PC-3 (cell line): ENCODE measurements around the gene ETV5. TPM values are rescaled to one million over a fixed set of nuclear protein-coding genes. Genes with fewer than 3 reads are reported as not detected.

Source experiments
- ATAC-seq: fragments of 200-7000 bp; cut with Tn5 transposase; 2 replicates; pipeline ENCODE4 v1.9.1; 2020; ENCODE audit warnings: mild to moderate bottlenecking, moderate library complexity
- BruUV-seq: library from RNA; stranded (reverse); fragments of 400-500 nt; replicated peaks from 2 replicates; lab custom pipeline; 2021; lab: Mats Ljungman, UMichigan
- CTCF ChIA-PET: fragments of 300-600 bp; sonication (Branson Sonifier 250); formaldehyde crosslinking; loops from one replicate; lab custom pipeline; 2022; ENCODE audit warnings: antibody characterized with exemption; lab: Charles Lee
- POLR2A ChIA-PET: fragments of 300-600 bp; sonication (Branson Sonifier 250); formaldehyde crosslinking; loops from one replicate; lab custom pipeline; 2022; ENCODE audit warnings: antibody characterized with exemption; ENCODE audit not compliant: unreplicated experiment; lab: Charles Lee
- DNase-seq: peaks from one replicate; pipeline ENCODE4 v3.0.0-alpha.2; 2015
- H2AFZ ChIP-seq: fragments of 300-600 bp; sonication (generic); 2 replicates; pipeline ENCODE4 v1.6.0; 2016; ENCODE audit warnings: antibody characterized with exemption, low read length
- H3F3A ChIP-seq: fragments of 300-600 bp; sonication (generic); one replicate; pipeline ENCODE4 v1.6.0; 2017; ENCODE audit warnings: antibody characterized with exemption, low read length, control low read depth, mild to moderate bottlenecking; ENCODE audit not compliant: unreplicated experiment
- H3K27ac ChIP-seq: fragments of 300-600 bp; sonication (generic); 2 replicates; pipeline ENCODE4 v1.5.1; 2016; ENCODE audit warnings: mild to moderate bottlenecking, low read length
- H3K27me3 ChIP-seq: fragments of 300-600 bp; sonication (generic); 2 replicates; pipeline ENCODE4 v1.6.1; 2016; ENCODE audit warnings: low read length, mixed read lengths
- H3K36me3 ChIP-seq: fragments of 300-600 bp; sonication (generic); 2 replicates; pipeline ENCODE4 v1.6.1; 2016; ENCODE audit warnings: low read depth, mixed run types, low read length, mixed read lengths
- H3K4me1 ChIP-seq: fragments of 300-600 bp; sonication (generic); 2 replicates; pipeline ENCODE4 v1.5.1; 2016; ENCODE audit warnings: low read length; ENCODE audit not compliant: insufficient read depth
- H3K4me2 ChIP-seq: fragments of 300-600 bp; sonication (generic); 2 replicates; pipeline ENCODE4 v1.6.0; 2016; ENCODE audit warnings: low read length
- H3K4me3 ChIP-seq: fragments of 300-600 bp; sonication (generic); 2 replicates; pipeline ENCODE4 v1.5.1; 2016; ENCODE audit warnings: mild to moderate bottlenecking, low read length, mixed read lengths
- H3K79me2 ChIP-seq: fragments of 300-600 bp; sonication (generic); 2 replicates; pipeline ENCODE4 v1.6.1; 2017; ENCODE audit warnings: low read length, mixed read lengths
- H3K9ac ChIP-seq: fragments of 300-600 bp; sonication (generic); 2 replicates; pipeline ENCODE4 v1.6.0; 2016; ENCODE audit warnings: mild to moderate bottlenecking, low read length
- H3K9me2 ChIP-seq: fragments of 300-600 bp; sonication (generic); replicated peaks from 2 replicates; pipeline ENCODE4 v1.6.1; 2016; ENCODE audit warnings: mixed run types, low read length, mixed read lengths
- H3K9me3 ChIP-seq: fragments of 300-600 bp; sonication (generic); 2 replicates; pipeline ENCODE4 v1.6.1; 2016; ENCODE audit warnings: low read length, mixed read lengths
- H4K20me1 ChIP-seq: fragments of 300-600 bp; sonication (generic); 2 replicates; pipeline ENCODE4 v1.6.1; 2016; ENCODE audit warnings: low read length, mixed read lengths
- EZH2 ChIP-seq: fragments of 300-600 bp; sonication (generic); IDR thresholded peaks from one replicate; pipeline ENCODE4 v1.6.1; 2017; ENCODE audit warnings: antibody characterized with exemption, mild to moderate bottlenecking, low read length; ENCODE audit not compliant: unreplicated experiment
- EZH2phosphoT487 ChIP-seq: fragments of 300-600 bp; sonication (generic); IDR thresholded peaks from 2 replicates; pipeline ENCODE4 v1.6.1; 2018; ENCODE audit warnings: mild to moderate bottlenecking, antibody characterized with exemption, low read length, borderline replicate concordance
- intact Hi-C: fragments of 100-400 bp; cut with micrococcal nuclease; formaldehyde crosslinking; loops from 2 replicates; pipeline ENCODE4 v1.9.0; 2023
- total RNA-seq: library from RNA; depleted of rRNA; stranded (reverse); fragments of >200 nt; gene quantifications from 2 replicates; pipeline ENCODE4 v1.2.3, GENCODE V29; 2014
- TF ChIP-seq, protein P1 (sequence below): fragments of 300-600 bp; sonication (generic); conservative IDR thresholded peaks from 2 replicates; pipeline ENCODE4 v1.5.1; 2017; ENCODE audit warnings: antibody characterized with exemption, low read depth, mild to moderate bottlenecking, low read length

The ETV5 gene
- total RNA-seq, 1 experiment from 2014 or later: 60.6 TPM

DNA sequence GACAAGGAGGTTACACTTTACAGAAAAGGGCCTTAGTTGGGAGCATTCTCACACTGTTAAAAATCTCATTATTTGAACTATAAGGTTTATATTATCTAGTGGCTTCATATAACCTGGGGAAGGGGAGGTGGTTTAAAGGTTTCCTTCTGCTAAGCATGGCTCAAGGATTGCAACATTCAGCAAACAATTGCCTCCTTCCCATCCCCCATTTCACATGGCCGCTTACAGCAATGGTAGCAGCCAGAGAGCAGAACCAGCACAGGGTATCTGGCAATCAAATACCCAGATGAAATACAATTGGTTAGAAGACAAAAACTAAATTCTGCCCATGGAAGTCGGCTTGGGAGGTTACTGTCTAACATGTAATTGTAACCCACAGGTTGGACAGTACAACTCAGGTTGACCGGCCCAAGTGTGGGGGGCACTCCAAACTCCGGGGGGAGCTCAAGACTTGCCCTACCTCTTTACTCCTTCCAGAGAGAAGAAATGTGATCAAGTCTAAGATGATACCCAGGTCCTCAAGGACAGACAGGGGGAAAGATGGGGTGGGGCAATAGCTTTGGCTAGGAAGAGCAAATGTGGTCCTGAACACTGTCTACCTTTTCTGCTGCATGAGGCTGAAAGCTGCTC lies 15.5 kb downstream of the ETV5 start:
- ATAC-seq (no peak), DNase-seq (no peak)
- peaks cover 11% of the 10 kb centered on the region; the same call in 1 of the 2 replicates for H3K4me1 ChIP-seq
- intact Hi-C loops: no loop called here
- no peak overlapping the region for H2AFZ ChIP-seq
- ChIA-PET POLR2A (no interaction called here), CTCF (no interaction called here)
- H3K36me3 ChIP-seq: 0 out of 2 replicates have a peak, but pooled peaks cover 14% of the 10 kb centered on the region
- H3K9ac ChIP-seq: no peak overlapping the region
- no peaks in the 10 kb centered on the region for H3K9me2 ChIP-seq
- no peaks in the 10 kb centered on the region for H3F3A ChIP-seq
- H3K4me2 ChIP-seq: no peak overlapping the region
- no peaks in the 10 kb centered on the region for H4K20me1 ChIP-seq
- H3K4me3 ChIP-seq: no peak overlapping the region
- no peaks in the 10 kb centered on the region for H3K79me2 ChIP-seq
- no TSS peak for BruUV-seq
- TF ChIP-seq, protein P1, sequence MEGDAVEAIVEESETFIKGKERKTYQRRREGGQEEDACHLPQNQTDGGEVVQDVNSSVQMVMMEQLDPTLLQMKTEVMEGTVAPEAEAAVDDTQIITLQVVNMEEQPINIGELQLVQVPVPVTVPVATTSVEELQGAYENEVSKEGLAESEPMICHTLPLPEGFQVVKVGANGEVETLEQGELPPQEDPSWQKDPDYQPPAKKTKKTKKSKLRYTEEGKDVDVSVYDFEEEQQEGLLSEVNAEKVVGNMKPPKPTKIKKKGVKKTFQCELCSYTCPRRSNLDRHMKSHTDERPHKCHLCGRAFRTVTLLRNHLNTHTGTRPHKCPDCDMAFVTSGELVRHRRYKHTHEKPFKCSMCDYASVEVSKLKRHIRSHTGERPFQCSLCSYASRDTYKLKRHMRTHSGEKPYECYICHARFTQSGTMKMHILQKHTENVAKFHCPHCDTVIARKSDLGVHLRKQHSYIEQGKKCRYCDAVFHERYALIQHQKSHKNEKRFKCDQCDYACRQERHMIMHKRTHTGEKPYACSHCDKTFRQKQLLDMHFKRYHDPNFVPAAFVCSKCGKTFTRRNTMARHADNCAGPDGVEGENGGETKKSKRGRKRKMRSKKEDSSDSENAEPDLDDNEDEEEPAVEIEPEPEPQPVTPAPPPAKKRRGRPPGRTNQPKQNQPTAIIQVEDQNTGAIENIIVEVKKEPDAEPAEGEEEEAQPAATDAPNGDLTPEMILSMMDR: no peak
- TF ChIP-seq EZH2phosphoT487 (no peak), EZH2 (no peak)
- H3K9me3 ChIP-seq: no peaks in the 10 kb centered on the region
- no peak overlapping the region for H3K27ac ChIP-seq
- no peaks in the 10 kb centered on the region for H3K27me3 ChIP-seq

DNA sequence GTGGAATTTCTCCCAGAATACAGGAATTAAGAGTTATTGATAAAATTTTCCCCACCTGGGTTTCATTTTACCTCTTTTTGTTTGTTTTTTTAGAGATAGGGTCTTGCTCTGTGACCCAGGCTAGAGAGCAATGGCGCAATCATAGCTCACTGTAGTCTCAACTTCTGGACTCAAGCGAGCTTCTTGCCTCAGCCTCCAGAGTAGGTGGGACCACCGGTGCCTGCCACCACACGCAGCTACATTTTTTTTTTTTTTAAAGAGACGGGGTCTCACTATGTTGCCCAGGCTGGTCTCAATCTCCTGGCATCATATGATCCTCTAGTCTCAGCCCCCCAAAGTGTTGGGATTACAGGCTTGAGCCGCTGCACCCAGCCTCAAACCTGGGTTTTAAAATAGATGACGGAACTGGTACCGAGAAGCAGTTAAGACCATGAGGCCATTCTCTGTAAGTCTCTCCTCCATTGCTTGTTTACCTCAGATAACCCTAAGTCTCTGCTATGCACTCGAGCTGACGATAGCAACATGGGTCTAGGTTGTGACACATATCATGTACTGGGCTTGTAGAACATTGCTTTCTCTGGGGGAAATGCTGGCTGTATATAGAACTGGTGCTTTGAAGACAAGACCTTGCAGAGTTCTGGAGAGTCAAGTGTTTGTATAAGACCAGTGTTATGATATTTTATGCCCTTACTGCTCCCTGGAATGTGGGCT lies 16.4 kb downstream of the ETV5 start:
- Histone ChIP-seq H3K4me2 (no peak overlapping the region), H3K9me3 (no peaks in the 10 kb centered on the region), H3K9ac (no peak overlapping the region), H3K4me3 (no peak overlapping the region), H3K27me3 (no peaks in the 10 kb centered on the region), H4K20me1 (no peaks in the 10 kb centered on the region), H3F3A (no peaks in the 10 kb centered on the region), H3K9me2 (no peaks in the 10 kb centered on the region), H3K36me3 (0 out of 2 replicates have a peak, but pooled peaks cover 14% of the 10 kb centered on the region), H3K27ac (no peak overlapping the region), H3K4me1 (peaks cover 4% of the 10 kb centered on the region; the same call in 1 of the 2 replicates), H2AFZ (no peak overlapping the region), H3K79me2 (no peaks in the 10 kb centered on the region)
- CTCF ChIA-PET: no interaction called here
- intact Hi-C loops: no loop called here
- DNase-seq: no peak
- TF ChIP-seq EZH2 (no peak), EZH2phosphoT487 (no peak)
- TF ChIP-seq, protein P1: no peak
- no peak for ATAC-seq
- no TSS peak for BruUV-seq
- POLR2A ChIA-PET: no interaction called here

DNA sequence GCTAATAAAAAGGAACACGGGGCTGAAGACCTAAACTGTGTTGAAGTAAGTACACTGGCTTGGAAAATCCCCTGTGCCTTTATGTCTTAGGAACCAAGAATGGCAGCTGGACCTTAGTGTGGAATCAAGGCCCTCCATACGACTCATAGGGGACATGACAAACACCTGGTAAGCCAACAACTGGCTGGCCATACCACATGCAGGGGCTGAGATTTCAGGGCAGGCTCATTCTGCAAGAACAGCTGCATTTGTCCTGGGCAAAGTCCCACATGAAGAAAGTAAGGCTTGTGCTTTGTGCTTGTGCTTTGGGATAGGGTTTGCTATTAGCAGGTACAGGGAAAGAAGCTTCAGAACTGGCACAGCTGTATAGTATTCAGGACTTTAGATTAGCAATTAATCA lies 18.0 kb downstream of the ETV5 start:
- TF ChIP-seq, protein P1: no peak
- TF ChIP-seq EZH2: no peak
- TF ChIP-seq EZH2phosphoT487: no peak
- H2AFZ ChIP-seq: no peak overlapping the region
- ATAC-seq (no peak), DNase-seq (no peak)
- no peak overlapping the region for H3K4me3 ChIP-seq
- H4K20me1 ChIP-seq: no peaks in the 10 kb centered on the region
- no peak overlapping the region for H3K9ac ChIP-seq
- no peak overlapping the region for H3K4me2 ChIP-seq
- no peaks in the 10 kb centered on the region for H3K4me1 ChIP-seq
- ChIA-PET CTCF (no interaction called here), POLR2A (no interaction called here)
- H3K27me3 ChIP-seq: no peaks in the 10 kb centered on the region
- no peak overlapping the region for H3K27ac ChIP-seq
- H3K9me3 ChIP-seq: no peaks in the 10 kb centered on the region
- H3K79me2 ChIP-seq: no peaks in the 10 kb centered on the region
- BruUV-seq: no TSS peak
- intact Hi-C loops: no loop called here
- no peaks in the 10 kb centered on the region for H3K9me2 ChIP-seq
- no peaks in the 10 kb centered on the region for H3F3A ChIP-seq
- 0 out of 2 replicates have a peak, but pooled peaks cover 14% of the 10 kb centered on the region for H3K36me3 ChIP-seq
